Small intestine (tissue), 7 donors: ENCODE results near the gene TXNRD3. TPM values are rescaled to one million over a fixed set of nuclear protein-coding genes. Genes with fewer than 3 reads are reported as not detected.

Source experiments
- DNase-seq, 2 donors: peaks; one replicate each; pipeline versions ENCODE4 v3.0.0 to v3.0.0-alpha.2; 2013
- FAIRE-seq: peaks from 2 replicates; lab custom pipeline; 2012; peaks lifted over from hg19 to GRCh38; lab: Jason Lieb, UNC
- H3K27ac ChIP-seq, 3 donors: one replicate each; pipeline ENCODE4 v1.5.1; 2013; ENCODE audit warnings: low read length in 2 of 3, mild to moderate bottlenecking in 2 of 3, control low read depth in 1 of 3, inconsistent platforms in 1 of 3, low read depth in 1 of 3, moderate library complexity in 1 of 3
- H3K27me3 ChIP-seq, 3 donors: one replicate each; pipeline ENCODE4 v1.6.1; 2013; ENCODE audit warnings: low read length in 3 of 3, inconsistent platforms in 1 of 3; ENCODE audit not compliant: control insufficient read depth in 3 of 3, insufficient read depth in 3 of 3
- H3K36me3 ChIP-seq, 3 donors: one replicate each; pipeline ENCODE4 v1.6.1; 2013; ENCODE audit warnings: low read length in 3 of 3, inconsistent platforms in 1 of 3, low read depth in 1 of 3, mild to moderate bottlenecking in 1 of 3, moderate library complexity in 1 of 3; ENCODE audit not compliant: control insufficient read depth in 3 of 3, insufficient read depth in 2 of 3
- H3K4me1 ChIP-seq, 3 donors: one replicate each; pipeline ENCODE4 v1.6.1; 2013; ENCODE audit warnings: low read length in 2 of 3, inconsistent platforms in 1 of 3, low read depth in 1 of 3, mild to moderate bottlenecking in 1 of 3, moderate library complexity in 1 of 3; ENCODE audit not compliant: control insufficient read depth in 3 of 3, insufficient read depth in 2 of 3
- H3K4me3 ChIP-seq, 3 donors: one replicate each; pipeline ENCODE4 v1.5.1; 2013; ENCODE audit warnings: low read length in 3 of 3, control low read depth in 1 of 3, inconsistent platforms in 1 of 3, low read depth in 1 of 3, mild to moderate bottlenecking in 1 of 3, moderate library complexity in 1 of 3
- H3K9me3 ChIP-seq, 2 donors: one replicate each; pipeline ENCODE4 v1.6.1; 2013; ENCODE audit warnings: low read depth in 1 of 2, low read length in 1 of 2; ENCODE audit not compliant: control insufficient read depth in 2 of 2, insufficient read depth in 1 of 2
- WGBS, 3 donors: extraction: QIAGEN DNeasy Blood & Tissue Kit; methylation state at CpG; one replicate each; pipeline ENCODE4 v1.1.7; 2013; 5-methylcytosine and 5-hydroxymethylcytosine counted together
- polyA plus RNA-seq, 4 donors: library from polyadenylated mRNA; stranded (reverse) in 3 of 4; unstranded in 1 of 4; fragments of 200-250 nt in 3 of 4; fragments of 120-200 nt in 1 of 4; gene quantifications; one replicate each; pipeline versions ENCODE4 v1.2.1 to v1.2.3, GENCODE V29; 2013
- donor health status: healthy with polysubstance abuse.
- donor health status: control.
- donor health status: control.
- donor health status: Bipolar disorder and iron deficiency.
- donor health status: healthy.

TXNRD3 gene
- polyA plus RNA-seq, 4 donors: 0.89 to 7.4 (median 2.8) TPM

- no peak overlapping the region for H3K4me3 ChIP-seq
- H3K36me3 ChIP-seq: peaks cover 0 to 5% (median 0%) of the 10 kb centered on the region in 3 donors
- no peak overlapping the region for H3K27ac ChIP-seq
- 94 to 100% (median 94%) methylated on average over 2 of the region's 2 CpGs for WGBS, 3 donors
- no peaks in the 10 kb centered on the region for H3K27me3 ChIP-seq
- no peak for FAIRE-seq
- no peak for DNase-seq
- no peaks in the 10 kb centered on the region for H3K4me1 ChIP-seq
- no peaks in the 10 kb centered on the region for H3K9me3 ChIP-seq
Observed at GRCh38 chr3:126621627-126622345, 33.1 kb downstream of the TXNRD3 start.

GRCh38 chr3:126621171-126621570, 33.8 kb downstream of the TXNRD3 start:
- no peak for DNase-seq
- Histone ChIP-seq H3K9me3 (no peaks in the 10 kb centered on the region), H3K4me1 (no peaks in the 10 kb centered on the region), H3K4me3 (no peak overlapping the region), H3K36me3 (peaks cover 0 to 5% (median 0%) of the 10 kb centered on the region in 3 donors), H3K27ac (no peak overlapping the region), H3K27me3 (no peaks in the 10 kb centered on the region)
- WGBS, 3 donors: 92 to 97% (median 96%) methylated on average over 1 of the region's 1 CpG
- FAIRE-seq: no peak

GRCh38 chr3:126620738-126621137, 34.2 kb downstream of the TXNRD3 start:
- Histone ChIP-seq H3K4me1 (no peaks in the 10 kb centered on the region), H3K4me3 (no peak overlapping the region), H3K36me3 (peaks cover 0 to 9% (median 0%) of the 10 kb centered on the region in 3 donors), H3K27ac (no peak overlapping the region), H3K9me3 (no peaks in the 10 kb centered on the region), H3K27me3 (no peaks in the 10 kb centered on the region)
- 86 to 97% (median 95%) methylated on average over 7 of the region's 7 CpGs for WGBS, 3 donors
- DNase-seq (no peak), FAIRE-seq (no peak)

GRCh38 chr3:126618760-126619159, 36.2 kb downstream of the TXNRD3 start:
- Histone ChIP-seq H3K4me1 (no peaks in the 10 kb centered on the region), H3K27ac (no peak overlapping the region), H3K4me3 (no peak overlapping the region), H3K27me3 (no peaks in the 10 kb centered on the region), H3K9me3 (no peaks in the 10 kb centered on the region), H3K36me3 (peaks cover 0 to 10% (median 0%) of the 10 kb centered on the region in 3 donors)
- no peak for FAIRE-seq
- DNase-seq: no peak

- FAIRE-seq (no peak), DNase-seq (no peak)
- no peak overlapping the region for H3K27ac ChIP-seq
- H3K9me3 ChIP-seq: no peaks in the 10 kb centered on the region
- H3K4me1 ChIP-seq: no peaks in the 10 kb centered on the region
- WGBS, 3 donors: 89 to 97% (median 95%) methylated on average over 1 of the region's 1 CpG
- H3K27me3 ChIP-seq: no peaks in the 10 kb centered on the region
- H3K36me3 ChIP-seq: peaks cover 0 to 10% (median 0%) of the 10 kb centered on the region in 3 donors
- no peak overlapping the region for H3K4me3 ChIP-seq
Observed at GRCh38 chr3:126618021-126618420, 36.9 kb downstream of the TXNRD3 start.

- Histone ChIP-seq H3K9me3 (no peaks in the 10 kb centered on the region), H3K27ac (no peak overlapping the region), H3K27me3 (no peaks in the 10 kb centered on the region), H3K4me3 (no peak overlapping the region), H3K36me3 (peaks cover 0 to 10% (median 0%) of the 10 kb centered on the region in 3 donors), H3K4me1 (no peaks in the 10 kb centered on the region)
- FAIRE-seq (no peak), DNase-seq (no peak)
Observed at GRCh38 chr3:126617571-126617970, 37.4 kb downstream of the TXNRD3 start.

- no peaks in the 10 kb centered on the region for H3K4me1 ChIP-seq
- 81 to 91% (median 84%) methylated on average over 2 of the region's 2 CpGs for WGBS, 3 donors
- no peak overlapping the region for H3K27ac ChIP-seq
- no peak overlapping the region for H3K4me3 ChIP-seq
- no peaks in the 10 kb centered on the region for H3K27me3 ChIP-seq
- H3K36me3 ChIP-seq: peaks cover 0 to 10% (median 0%) of the 10 kb centered on the region in 3 donors
- DNase-seq: no peak
- H3K9me3 ChIP-seq: no peaks in the 10 kb centered on the region
- no peak for FAIRE-seq
Observed at GRCh38 chr3:126616931-126617330, 38.0 kb downstream of the TXNRD3 start.

- H3K9me3 ChIP-seq: no peaks in the 10 kb centered on the region
- H3K36me3 ChIP-seq: peaks cover 0 to 22% (median 0%) of the 10 kb centered on the region in 3 donors
- 80 to 82% (median 81%) methylated on average over 2 of the region's 2 CpGs for WGBS, 3 donors
- FAIRE-seq (no peak), DNase-seq (no peak)
- no peaks in the 10 kb centered on the region for H3K4me1 ChIP-seq
- H3K27ac ChIP-seq: no peak overlapping the region
- H3K4me3 ChIP-seq: no peak overlapping the region
- H3K27me3 ChIP-seq: no peaks in the 10 kb centered on the region
Observed at GRCh38 chr3:126613479-126614188, 41.3 kb downstream of the TXNRD3 start.
